ENCODE measurements around the gene PKHD1.

PKHD1 gene

GRCh38 chr6:52087498-52087999 lies at the start of gene PKHD1:
PKHD1 (minus strand) TSS chr6:52087613; CDS start chr6:52084933, 2,680 bp downstream.
- DNase-seq = no peak

GRCh38 chr6:52136934-52137467 lies 49.6 kb upstream of the PKHD1 start:
- DNase-seq = no peak

GRCh38 chr6:52136055-52136454 lies 48.6 kb upstream of the PKHD1 start:
- no peak for DNase-seq

GRCh38 chr6:52135217-52135616 lies 47.8 kb upstream of the PKHD1 start:
- DNase-seq = no peak

- DNase-seq = no peak
Observed at GRCh38 chr6:52134011-52134410, 46.6 kb upstream of the PKHD1 start.

- no peak for DNase-seq
Observed at GRCh38 chr6:52133324-52133723, 45.9 kb upstream of the PKHD1 start.

- no peak for DNase-seq
Observed at GRCh38 chr6:52132292-52132691, 44.9 kb upstream of the PKHD1 start.

- DNase-seq = no peak
Observed at GRCh38 chr6:52130440-52130839, 43.0 kb upstream of the PKHD1 start.

- DNase-seq = no peak
Observed at GRCh38 chr6:52127957-52128356, 40.5 kb upstream of the PKHD1 start.

- DNase-seq = no peak
Observed at GRCh38 chr6:52126231-52126630, 38.8 kb upstream of the PKHD1 start.

- no peak for DNase-seq
Observed at GRCh38 chr6:52125572-52125971, 38.2 kb upstream of the PKHD1 start.

- DNase-seq = no peak
Observed at GRCh38 chr6:52125139-52125538, 37.7 kb upstream of the PKHD1 start.

GRCh38 chr6:52124126-52125121 lies 37.0 kb upstream of the PKHD1 start:
- no peak for DNase-seq

GRCh38 chr6:52123251-52123650 lies 35.8 kb upstream of the PKHD1 start:
- DNase-seq = no peak

GRCh38 chr6:52117352-52117751 lies 29.9 kb upstream of the PKHD1 start:
- no peak for DNase-seq

- no peak for DNase-seq
Observed at GRCh38 chr6:52116605-52116948, 29.2 kb upstream of the PKHD1 start.

- DNase-seq = no peak
Observed at GRCh38 chr6:52115891-52116604, 28.6 kb upstream of the PKHD1 start.

- no peak for DNase-seq
Observed at GRCh38 chr6:52115145-52115741, 27.8 kb upstream of the PKHD1 start.

GRCh38 chr6:52109171-52109571 lies 21.8 kb upstream of the PKHD1 start:
- DNase-seq = no peak

GRCh38 chr6:52108128-52108527 lies 20.7 kb upstream of the PKHD1 start:
- DNase-seq = no peak

- DNase-seq = no peak
Observed at GRCh38 chr6:52106994-52107393, 19.6 kb upstream of the PKHD1 start.

- DNase-seq = no peak
Observed at GRCh38 chr6:52104979-52105378, 17.6 kb upstream of the PKHD1 start.

- no peak for DNase-seq
Observed at GRCh38 chr6:52103623-52104022, 16.2 kb upstream of the PKHD1 start.

Data from NCI-H187 (cell line).